H1 (cell line): ENCODE measurements around the gene TMEM150A. TPM values are rescaled to one million over a fixed set of nuclear protein-coding genes. Genes with fewer than 3 reads are reported as not detected.

Source experiments
- CTCF ChIA-PET: fragments of 300-600 bp; sonication (Branson Sonifier 250); formaldehyde crosslinking; loops from one replicate; lab custom pipeline; 2021; ENCODE audit not compliant: partially characterized antibody; lab: Charles Lee
- POLR2A ChIA-PET: fragments of 300-600 bp; sonication (Branson Sonifier 250); formaldehyde crosslinking; loops from one replicate; lab custom pipeline; 2021; ENCODE audit warnings: inconsistent platforms; ENCODE audit not compliant: partially characterized antibody; lab: Charles Lee
- DNase-seq, 2 experiments: peaks; one replicate each; pipeline versions ENCODE4 v3.0.0 to v3.0.0-alpha.2; 2010 to 2022; ENCODE audit warnings: low spot score in 2 of 2, low read depth in 1 of 2, mixed read lengths in 1 of 2
- FAIRE-seq: peaks from 2 replicates; lab custom pipeline; 2011; peaks lifted over from hg19 to GRCh38; lab: Jason Lieb, UNC
- H2AFZ ChIP-seq: 2 replicates; pipeline ENCODE4 v1.8.1; 2012; ENCODE audit warnings: low read length, inconsistent platforms
- H2AK5ac ChIP-seq: 2 replicates; pipeline ENCODE4 v1.6.1; 2013; ENCODE audit warnings: low read depth, low read length
- H2BK120ac ChIP-seq: replicated peaks from 2 replicates; pipeline ENCODE3; 2013; ENCODE audit warnings: low read depth, low read length, inconsistent platforms
- H2BK12ac ChIP-seq: 2 replicates; pipeline ENCODE4 v1.6.1; 2013; ENCODE audit warnings: low read depth, low read length
- H2BK15ac ChIP-seq: 2 replicates; pipeline ENCODE4 v1.6.1; 2013; ENCODE audit warnings: low read length
- H2BK20ac ChIP-seq: 2 replicates; pipeline ENCODE4 v1.6.1; 2013; ENCODE audit warnings: low read length
- H2BK5ac ChIP-seq: 2 replicates; pipeline ENCODE4 v1.6.1; 2013; ENCODE audit warnings: low read depth, low read length
- H3K14ac ChIP-seq: 2 replicates; pipeline ENCODE4 v1.6.1; 2013; ENCODE audit warnings: inconsistent platforms; ENCODE audit not compliant: insufficient read length
- H3K18ac ChIP-seq: 2 replicates; pipeline ENCODE4 v1.6.1; 2013; ENCODE audit warnings: low read length; ENCODE audit errors: extremely low read depth
- H3K23ac ChIP-seq: 2 replicates; pipeline ENCODE4 v1.6.1; 2013; ENCODE audit warnings: inconsistent platforms; ENCODE audit not compliant: insufficient read length
- H3K23me2 ChIP-seq: 2 replicates; pipeline ENCODE4 v1.6.1; 2013; ENCODE audit warnings: low read depth, low read length
- H3K27ac ChIP-seq: 2 replicates; pipeline ENCODE4 v1.6.1; 2011; ENCODE audit warnings: low read depth, low read length, inconsistent platforms
- H3K27me3 ChIP-seq, 4 experiments: replicated peaks in 1 of 4; 1 replicate in 1 of 4; 2 replicates in 3 of 4; pipeline versions ENCODE4 v1.6.1 to v1.8.1; 2011 to 2013; ENCODE audit warnings: low read length in 3 of 4, mild to moderate bottlenecking in 3 of 4, inconsistent platforms in 2 of 4, mixed read lengths in 2 of 4, moderate library complexity in 1 of 4; ENCODE audit not compliant: control insufficient read depth in 3 of 4, insufficient read depth in 3 of 4; ENCODE audit errors: extremely low read depth in 1 of 4
- H3K36me3 ChIP-seq, 4 experiments: 2 replicates each; pipeline versions ENCODE4 v1.6.1 to v1.8.1; 2011 to 2013; ENCODE audit warnings: mild to moderate bottlenecking in 4 of 4, low read length in 3 of 4, moderate library complexity in 2 of 4, control low read depth in 1 of 4, inconsistent platforms in 1 of 4; ENCODE audit not compliant: insufficient read depth in 4 of 4, control insufficient read depth in 2 of 4
- H3K4ac ChIP-seq: replicated peaks from 2 replicates; pipeline ENCODE3; 2013; ENCODE audit warnings: low read length, low read depth, mixed read lengths, inconsistent platforms; ENCODE audit not compliant: insufficient read length
- H3K4me1 ChIP-seq, 4 experiments: replicated peaks in 1 of 4; 1 replicate in 1 of 4; 2 replicates in 3 of 4; pipeline versions ENCODE4 v1.6.1 to v1.8.1; 2011 to 2013; ENCODE audit warnings: low read length in 3 of 4, inconsistent platforms in 2 of 4, mixed read lengths in 1 of 4; ENCODE audit not compliant: insufficient read depth in 4 of 4, control insufficient read depth in 3 of 4
- H3K4me2 ChIP-seq, 2 experiments: 2 replicates each; pipeline versions ENCODE4 v1.6.1 to v1.8.1; 2011 to 2013; ENCODE audit warnings: low read depth in 2 of 2, low read length in 2 of 2, control low read depth in 1 of 2, inconsistent platforms in 1 of 2, mild to moderate bottlenecking in 1 of 2; ENCODE audit not compliant: insufficient read depth in 1 of 2
- H3K4me3 ChIP-seq, 4 experiments: fragments of 200-600, 300-600 bp in 1 of 4; sonication (generic), shearing (Covaris generic), sonication (Bioruptor Twin) in 1 of 4; 2 replicates each; pipeline versions ENCODE4 v1.5.1 to v1.8.1; 2011 to 2016; ENCODE audit warnings: low read length in 4 of 4, low read depth in 3 of 4, control low read depth in 2 of 4, inconsistent platforms in 2 of 4, mild to moderate bottlenecking in 2 of 4, mixed read lengths in 1 of 4, moderate library complexity in 1 of 4; ENCODE audit not compliant: insufficient read depth in 2 of 4; ENCODE audit errors: extremely low read depth in 1 of 4
- H3K56ac ChIP-seq: replicated peaks from 2 replicates; pipeline ENCODE3; 2013; ENCODE audit warnings: low read depth, mild to moderate bottlenecking, mixed read lengths, low read length, inconsistent platforms; ENCODE audit not compliant: insufficient read length
- H3K79me1 ChIP-seq: 2 replicates; pipeline ENCODE4 v1.6.1; 2013; ENCODE audit warnings: low read depth, low read length, control low read depth
- H3K79me2 ChIP-seq, 2 experiments: 2 replicates each; pipeline versions ENCODE4 v1.6.1 to v1.8.1; 2012 to 2013; ENCODE audit warnings: low read length in 2 of 2, mild to moderate bottlenecking in 2 of 2, inconsistent platforms in 1 of 2; ENCODE audit not compliant: insufficient read depth in 2 of 2, control insufficient read depth in 1 of 2
- H3K9ac ChIP-seq, 4 experiments: replicated peaks in 1 of 4; 1 replicate in 1 of 4; 2 replicates in 3 of 4; pipeline versions ENCODE4 v1.6.1 to v1.8.1; 2011 to 2013; ENCODE audit warnings: low read depth in 3 of 4, low read length in 3 of 4, control low read depth in 2 of 4, mild to moderate bottlenecking in 2 of 4, moderate library complexity in 2 of 4, inconsistent platforms in 1 of 4; ENCODE audit errors: extremely low read depth in 1 of 4
- H3K9me3 ChIP-seq, 2 experiments: 2 replicates each; pipeline versions ENCODE4 v1.6.1 to v1.8.1; 2012 to 2013; ENCODE audit warnings: mild to moderate bottlenecking in 2 of 2, moderate library complexity in 2 of 2, control low read depth in 1 of 2, inconsistent platforms in 1 of 2, low read depth in 1 of 2, low read length in 1 of 2, mixed read lengths in 1 of 2; ENCODE audit not compliant: insufficient read depth in 2 of 2
- H4K20me1 ChIP-seq, 2 experiments: replicated peaks in 1 of 2; 2 replicates each; pipeline versions ENCODE3 to v1.8.1; 2011 to 2013; ENCODE audit warnings: inconsistent platforms in 2 of 2, low read length in 2 of 2, mild to moderate bottlenecking in 1 of 2; ENCODE audit not compliant: insufficient read depth in 2 of 2, control insufficient read depth in 1 of 2
- H4K5ac ChIP-seq: 2 replicates; pipeline ENCODE4 v1.6.1; 2013; ENCODE audit warnings: low read length, low read depth, mixed read lengths, inconsistent platforms; ENCODE audit not compliant: insufficient read length
- H4K8ac ChIP-seq: 2 replicates; pipeline ENCODE4 v1.8.0; 2013; ENCODE audit warnings: mild to moderate bottlenecking, moderate library complexity, low read length, inconsistent platforms; ENCODE audit not compliant: insufficient read depth; ENCODE audit errors: extremely low read depth
- H4K91ac ChIP-seq: replicated peaks from 2 replicates; pipeline ENCODE3; 2013; ENCODE audit warnings: low read length, mixed read lengths, inconsistent platforms; ENCODE audit not compliant: insufficient read length
- CREB1 ChIP-seq: IDR thresholded peaks from 2 replicates; pipeline ENCODE4 v1.6.1; 2012; ENCODE audit warnings: inconsistent platforms
- EP300 ChIP-seq, 2 experiments: IDR thresholded peaks; 1 replicate in 1 of 2; 2 replicates in 1 of 2; pipeline ENCODE4 v1.6.1; 2011 to 2012; ENCODE audit warnings: low read depth in 2 of 2, low read length in 2 of 2, mild to moderate bottlenecking in 2 of 2, borderline replicate concordance in 1 of 2, inconsistent platforms in 1 of 2, moderate library complexity in 1 of 2
- EZH2 ChIP-seq: fragments of 200-600 bp; sonication (generic); IDR thresholded peaks from 2 replicates; pipeline ENCODE4 v1.7.1; 2012; ENCODE audit warnings: low read depth, mild to moderate bottlenecking, moderate library complexity, low read length, inconsistent platforms; ENCODE audit not compliant: severe bottlenecking
- HDAC6 ChIP-seq: IDR thresholded peaks from one replicate; pipeline ENCODE4 v1.7.1; 2012; ENCODE audit warnings: low read depth, mild to moderate bottlenecking, inconsistent platforms, low read length, moderate library complexity
- JUND ChIP-seq: IDR thresholded peaks from 2 replicates; pipeline ENCODE4 v1.6.1; 2011; ENCODE audit warnings: mild to moderate bottlenecking, improper control_type of control experiment, low read length
- KDM1A ChIP-seq: fragments of 200-600, 300-600 bp; sonication (generic); IDR thresholded peaks from 2 replicates; pipeline ENCODE4 v1.7.1; 2016; ENCODE audit warnings: mild to moderate bottlenecking, low read length, borderline replicate concordance
- NRF1 ChIP-seq: IDR thresholded peaks from 2 replicates; pipeline ENCODE4 v1.6.1; 2011; ENCODE audit warnings: mild to moderate bottlenecking, low read depth, low read length, improper control_type of control experiment
- PHF8 ChIP-seq: fragments of 200-600 bp; sonication (generic); conservative IDR thresholded peaks from 2 replicates; pipeline ENCODE4 v1.7.1; 2012; ENCODE audit warnings: low read depth, mild to moderate bottlenecking, inconsistent platforms, low read length, moderate library complexity
- TCF12 ChIP-seq: IDR thresholded peaks from 2 replicates; pipeline ENCODE4 v1.6.1; 2011; ENCODE audit warnings: low read depth, mild to moderate bottlenecking, low read length
- TEAD4 ChIP-seq: IDR thresholded peaks from 2 replicates; pipeline ENCODE4 v1.6.1; 2012; ENCODE audit warnings: low read depth, low read length, inconsistent platforms, mixed read lengths
- WGBS, 2 experiments: shearing (Covaris generic) in 1 of 2; methylation state at CpG; one replicate each; pipeline versions ENCODE4 v1.1.6 to v1.1.7; 2013 to 2015; ENCODE audit warnings: low lambda C conversion rate in 2 of 2, mixed read lengths in 2 of 2, inconsistent platforms in 1 of 2, low coverage in 1 of 2, missing lambda C conversion rate in 1 of 2; ENCODE audit not compliant: insufficient replicate concordance in 2 of 2, insufficient coverage in 1 of 2, insufficient read length in 1 of 2; ENCODE audit errors: extremely low coverage in 1 of 2, missing lambda C conversion rate in 1 of 2; 5-methylcytosine and 5-hydroxymethylcytosine counted together
- polyA plus RNA-seq, 7 experiments: library from polyadenylated mRNA; depleted of rRNA in 3 of 7; stranded (reverse) in 5 of 7; unstranded in 2 of 7; fragments of >200 nt in 5 of 7; fragments of 200-250 nt in 2 of 7; gene quantifications; 1 replicate in 5 of 7; 2 replicates in 1 of 7; 4 replicates in 1 of 7; pipeline versions ENCODE4 v1.2.1 to v1.2.3, GENCODE V29; 2011 to 2013; ENCODE audit warnings: missing spikeins in 2 of 7, mixed read lengths in 2 of 7
- total RNA-seq: library from RNA; stranded (reverse); fragmentation: NEBNext Ultra II Directional; extraction: Animal tissue kit (Norgen Biotek cat#: 25700); gene quantifications from 2 replicates; pipeline ENCODE4 v1.2.1, GENCODE V29; 2021

The TMEM150A gene
- total and polyA plus RNA-seq, 2 of the 8 experiments (the other 6 are each of a cell fraction or from before 2014, with no cell fraction given), result 19.8 to 29.9 TPM

DNA sequence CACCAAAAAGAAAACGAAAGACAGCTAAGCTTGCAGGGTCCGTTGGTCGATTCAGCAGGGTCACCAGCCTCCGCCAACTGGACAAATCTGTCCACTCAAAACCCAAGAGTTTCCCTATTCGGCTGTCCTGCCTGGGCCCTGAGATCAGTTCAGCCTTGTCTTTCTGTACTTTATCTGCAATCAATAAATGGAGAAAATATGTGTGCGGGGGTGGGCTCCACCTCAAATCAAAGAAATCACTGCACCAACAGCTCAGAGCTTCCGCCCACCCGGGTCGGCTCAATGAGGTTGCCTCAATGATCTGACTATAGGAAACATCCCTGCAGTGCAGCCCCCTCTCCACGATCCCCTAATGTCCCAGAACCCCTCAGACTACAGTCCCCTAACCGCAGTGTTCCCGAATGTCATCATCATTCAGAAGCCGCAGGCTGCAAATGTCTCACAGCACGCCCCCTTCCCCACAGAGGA, 41.7 kb downstream of the TMEM150A start:
- Histone ChIP-seq H2BK120ac (no peak overlapping the region), H3K23me2 (peaks cover 5% of the 10 kb centered on the region), H4K5ac (no peak overlapping the region), H4K91ac (no peak overlapping the region), H2BK15ac (no peak overlapping the region), H3K4me1 (no peaks in the 10 kb centered on the region), H3K4ac (no peak overlapping the region), H4K20me1 (no peaks in the 10 kb centered on the region), H3K4me2 (peak overlapping the region; percentile 84 to 96), H3K9me3 (no peaks in the 10 kb centered on the region), H4K8ac (no peak overlapping the region), H2BK12ac (no peak overlapping the region), H3K79me2 (peaks cover 0 to 18% of the 10 kb centered on the region in 2 experiments; a peak in 2 of 4 replicates), H2BK5ac (no peak overlapping the region), H2BK20ac (no peak overlapping the region), H2AK5ac (no peak overlapping the region), H2AFZ (no peak overlapping the region), H3K27me3 (no peaks in the 10 kb centered on the region), H3K23ac (no peak overlapping the region), H3K9ac (peak overlapping the region in 3 of 4 experiments; percentile 17 to 79 (median 29); a peak in 5 of 7 replicates), H3K36me3 (peaks cover 3 to 14% (median 8%) of the 10 kb centered on the region in 4 experiments; a peak in 7 of 8 replicates), H3K14ac (no peak overlapping the region), H3K18ac (peak overlapping the region; percentile 60), H3K56ac (no peak overlapping the region), H3K79me1 (0 out of 2 replicates have a peak, but pooled peaks cover 4% of the 10 kb centered on the region), H3K4me3 (peak overlapping the region; percentile 68 to 90 (median 88)), H3K27ac (no peak overlapping the region)
- DNase-seq (no peak), FAIRE-seq (no peak)
- WGBS, 2 experiments, result 22% methylated on average over 10 of the region's 14 CpGs; no CpG with 5 or more reads in 1 of the 2 experiments
- ChIA-PET POLR2A (interaction anchor here (0.6 to 38.6 kb wide), 18 partner anchors 9 to 1144 kb away, joined by 3 to 1889 read pairs (median 4); partner anchors contain the start of genes C2orf68, CAPG, MAT2A and RNF181), CTCF (interaction anchor here (0.8 to 3.6 kb wide), 6 partner anchors 10 to 169 kb away, joined by 3 to 20 read pairs (median 4); no protein-coding TSS in a partner anchor)
- no peak for TF ChIP-seq EZH2
- no peak for TF ChIP-seq TEAD4
- no peak for TF ChIP-seq NRF1
- no peak for TF ChIP-seq JUND
- no peak for TF ChIP-seq CREB1
- TF ChIP-seq KDM1A, result no peak
- no peak for TF ChIP-seq HDAC6
- TF ChIP-seq EP300 (IDR thresholded peaks at IDR 0.05; ENCODE audit: borderline replicate concordance in 1 of 2, low read depth in 2 of 2, low read length in 2 of 2), result no peak
- TF ChIP-seq TCF12, result no peak
- no peak for TF ChIP-seq PHF8
